HEK293T (cell line): ENCODE results near the gene CRYBG1.

Source experiments
- ARNT ChIP-seq: fragments of 450-650 bp; IDR thresholded peaks from 2 replicates; pipeline ENCODE4 v1.6.1; 2017; ENCODE audit warnings: mild to moderate bottlenecking
- BHLHE40 ChIP-seq: fragments of 450-650 bp; IDR thresholded peaks from 2 replicates; pipeline ENCODE4 v1.6.1; 2016; ENCODE audit warnings: mild to moderate bottlenecking, moderate library complexity, borderline replicate concordance
- FOXA1 ChIP-seq: fragments of 450-650 bp; IDR thresholded peaks from 2 replicates; pipeline ENCODE4 v1.6.1; 2016; ENCODE audit warnings: mild to moderate bottlenecking
- FOXM1 ChIP-seq: fragments of 450-650 bp; IDR thresholded peaks from 2 replicates; pipeline ENCODE4 v1.6.1; 2017; ENCODE audit warnings: mild to moderate bottlenecking, borderline replicate concordance
- HDGF ChIP-seq: fragments of 450-650 bp; IDR thresholded peaks from 2 replicates; pipeline ENCODE4 v1.6.1; 2017; ENCODE audit warnings: antibody characterized with exemption, borderline replicate concordance
- L3MBTL2 ChIP-seq: fragments of 450-650 bp; conservative IDR thresholded peaks from 2 replicates; pipeline ENCODE4 v1.6.1; 2016; ENCODE audit warnings: mild to moderate bottlenecking
- NFRKB ChIP-seq: fragments of 450-650 bp; IDR thresholded peaks from 2 replicates; pipeline ENCODE4 v1.6.1; 2016; ENCODE audit warnings: mild to moderate bottlenecking, moderate library complexity
- PKNOX1 ChIP-seq: fragments of 450-650 bp; IDR thresholded peaks from 2 replicates; pipeline ENCODE4 v1.6.1; 2016
- SP1 ChIP-seq: fragments of 450-650 bp; IDR thresholded peaks from 2 replicates; pipeline ENCODE4 v1.6.1; 2017
- SUZ12 ChIP-seq: fragments of 450-650 bp; IDR thresholded peaks from 2 replicates; pipeline ENCODE4 v1.6.1; 2016; ENCODE audit warnings: mild to moderate bottlenecking
- TARDBP ChIP-seq: fragments of 450-650 bp; IDR thresholded peaks from 2 replicates; pipeline ENCODE4 v1.6.1; 2016
- ZNF384 ChIP-seq: fragments of 450-650 bp; IDR thresholded peaks from 2 replicates; pipeline ENCODE4 v1.6.1; 2016

GRCh38 chr6:106476331-106477105 is 116.0 kb downstream of the CRYBG1 start:
- TF ChIP-seq TARDBP (no peak), FOXA1 (no peak), ZNF384 (no peak), SUZ12 (no peak), FOXM1 (no peak), ARNT (no peak), BHLHE40 (no peak), SP1 (no peak), HDGF (no peak), L3MBTL2 (no peak), PKNOX1 (no peak), NFRKB (no peak)
